HG03521 (cell line): ENCODE measurements around the gene RBSN.

Source experiments
- ATAC-seq: cut with Tn5 transposase; IDR thresholded peaks from one replicate; pipeline ENCODE4 v1.9.1; 2021; ENCODE audit warnings: mild to moderate bottlenecking, moderate library complexity; ENCODE audit not compliant: unreplicated experiment

Gene RBSN

GRCh38 chr3:15063656-15064286, 35.2 kb downstream of the RBSN start:
- ATAC-seq = no peak

GRCh38 chr3:15063238-15063637, 35.7 kb downstream of the RBSN start:
- no peak for ATAC-seq

GRCh38 chr3:15060029-15060428, 38.9 kb downstream of the RBSN start:
- ATAC-seq = no peak

GRCh38 chr3:15056676-15057404, 42.1 kb downstream of the RBSN start:
- no peak for ATAC-seq

GRCh38 chr3:15055019-15055557, 43.9 kb downstream of the RBSN start:
- ATAC-seq = peak; percentile 39

- no peak for ATAC-seq
Measured at GRCh38 chr3:15053541-15053940, 45.4 kb downstream of the RBSN start.

- no peak for ATAC-seq
Measured at GRCh38 chr3:15052335-15053242, 46.4 kb downstream of the RBSN start.

GRCh38 chr3:15051531-15051930, 47.4 kb downstream of the RBSN start:
- peak; percentile 38 for ATAC-seq

GRCh38 chr3:15050405-15051092, 48.4 kb downstream of the RBSN start:
- ATAC-seq = peak; percentile 84

- ATAC-seq = no peak
Measured at GRCh38 chr3:15049584-15049983, 49.4 kb downstream of the RBSN start.

GRCh38 chr3:15045667-15046066, 53.3 kb downstream of the RBSN start:
- ATAC-seq = no peak

- ATAC-seq = no peak
Measured at GRCh38 chr3:15044326-15044725, 54.6 kb downstream of the RBSN start.

GRCh38 chr3:15043408-15044171, 55.4 kb downstream of the RBSN start:
- ATAC-seq = no peak

- no peak for ATAC-seq
Measured at GRCh38 chr3:15042936-15043335, 56.0 kb downstream of the RBSN start.

GRCh38 chr3:15041950-15042349, 57.0 kb downstream of the RBSN start:
- ATAC-seq = no peak

GRCh38 chr3:15040844-15041243, 58.1 kb downstream of the RBSN start:
- no peak for ATAC-seq

GRCh38 chr3:15038306-15038705, 60.6 kb downstream of the RBSN start:
- no peak for ATAC-seq

- no peak for ATAC-seq
Measured at GRCh38 chr3:15033103-15033502, 65.8 kb downstream of the RBSN start.

- ATAC-seq = no peak
Measured at GRCh38 chr3:15032650-15033049, 66.3 kb downstream of the RBSN start.

- ATAC-seq = no peak
Measured at GRCh38 chr3:15029625-15030024, 69.3 kb downstream of the RBSN start.
